ENCODE data around the gene DEXI. TPM values are rescaled to one million over a fixed set of nuclear protein-coding genes. Genes with fewer than 3 reads are reported as not detected.

Gene DEXI
- total RNA-seq, 4 donors from 2014 or later = 83.9 to 184 (median 127) TPM

GRCh38 chr16:10896723-10897122 lies 45.5 kb downstream of the DEXI start:
- no peaks in the 10 kb centered on the region for H3K36me3 ChIP-seq
- no peaks in the 10 kb centered on the region for H3K4me1 ChIP-seq
- H3K9me3 ChIP-seq = no peaks in the 10 kb centered on the region
- H3K27ac ChIP-seq = no peak overlapping the region
- TF ChIP-seq POLR2A (IDR thresholded peaks at IDR 0.05) = no peak
- TF ChIP-seq, protein P1, sequence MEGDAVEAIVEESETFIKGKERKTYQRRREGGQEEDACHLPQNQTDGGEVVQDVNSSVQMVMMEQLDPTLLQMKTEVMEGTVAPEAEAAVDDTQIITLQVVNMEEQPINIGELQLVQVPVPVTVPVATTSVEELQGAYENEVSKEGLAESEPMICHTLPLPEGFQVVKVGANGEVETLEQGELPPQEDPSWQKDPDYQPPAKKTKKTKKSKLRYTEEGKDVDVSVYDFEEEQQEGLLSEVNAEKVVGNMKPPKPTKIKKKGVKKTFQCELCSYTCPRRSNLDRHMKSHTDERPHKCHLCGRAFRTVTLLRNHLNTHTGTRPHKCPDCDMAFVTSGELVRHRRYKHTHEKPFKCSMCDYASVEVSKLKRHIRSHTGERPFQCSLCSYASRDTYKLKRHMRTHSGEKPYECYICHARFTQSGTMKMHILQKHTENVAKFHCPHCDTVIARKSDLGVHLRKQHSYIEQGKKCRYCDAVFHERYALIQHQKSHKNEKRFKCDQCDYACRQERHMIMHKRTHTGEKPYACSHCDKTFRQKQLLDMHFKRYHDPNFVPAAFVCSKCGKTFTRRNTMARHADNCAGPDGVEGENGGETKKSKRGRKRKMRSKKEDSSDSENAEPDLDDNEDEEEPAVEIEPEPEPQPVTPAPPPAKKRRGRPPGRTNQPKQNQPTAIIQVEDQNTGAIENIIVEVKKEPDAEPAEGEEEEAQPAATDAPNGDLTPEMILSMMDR (IDR thresholded peaks at IDR 0.05 in 4 of 5, conservative IDR thresholded peaks at IDR 0.05 in 1 of 5) = no peak
- DNase-seq = no peak
- no peaks in the 10 kb centered on the region for H3K27me3 ChIP-seq
- no peak for ATAC-seq
- no peak overlapping the region for H3K4me3 ChIP-seq
- intact Hi-C loops (cut with DNase I; ENCODE audit: low total_unique reads) (no loop called here), in situ Hi-C loops (cut with MboI; ENCODE audit: low sequenced_read_pairs in 4 of 4) (no loop called here)

GRCh38 chr16:10896165-10896564 lies 46.1 kb downstream of the DEXI start:
- H3K4me1 ChIP-seq = no peaks in the 10 kb centered on the region
- H3K27ac ChIP-seq = no peak overlapping the region

GRCh38 chr16:10895053-10895946 lies 47.0 kb downstream of the DEXI start:
- Histone ChIP-seq H3K4me1 (no peaks in the 10 kb centered on the region), H3K27me3 (no peaks in the 10 kb centered on the region), H3K9me3 (no peaks in the 10 kb centered on the region), H3K27ac (no peak overlapping the region), H3K4me3 (no peak overlapping the region), H3K36me3 (no peaks in the 10 kb centered on the region)
- DNase-seq = no peak
- TF ChIP-seq, protein P1 (IDR thresholded peaks at IDR 0.05 in 4 of 5, conservative IDR thresholded peaks at IDR 0.05 in 1 of 5) = no peak
- TF ChIP-seq POLR2A (IDR thresholded peaks at IDR 0.05) = no peak
- intact Hi-C loops (cut with DNase I; ENCODE audit: low total_unique reads) (no loop called here), in situ Hi-C loops (cut with MboI; ENCODE audit: low sequenced_read_pairs in 4 of 4) (no loop called here)
- ATAC-seq = no peak

More at GRCh38 chr16:10896165-10896564, 46.1 kb downstream of the DEXI start:
- TF ChIP-seq, protein P1 (IDR thresholded peaks at IDR 0.05 in 4 of 5, conservative IDR thresholded peaks at IDR 0.05 in 1 of 5) = no peak
- TF ChIP-seq POLR2A (IDR thresholded peaks at IDR 0.05) = no peak
- no peak for ATAC-seq
- in situ Hi-C loops (cut with MboI; ENCODE audit: low sequenced_read_pairs in 4 of 4) (no loop called here), intact Hi-C loops (cut with DNase I; ENCODE audit: low total_unique reads) (no loop called here)
- DNase-seq = no peak
- H3K36me3 ChIP-seq = no peaks in the 10 kb centered on the region
- H3K27me3 ChIP-seq = no peaks in the 10 kb centered on the region
- no peak overlapping the region for H3K4me3 ChIP-seq
- H3K9me3 ChIP-seq = no peaks in the 10 kb centered on the region

DNA sequence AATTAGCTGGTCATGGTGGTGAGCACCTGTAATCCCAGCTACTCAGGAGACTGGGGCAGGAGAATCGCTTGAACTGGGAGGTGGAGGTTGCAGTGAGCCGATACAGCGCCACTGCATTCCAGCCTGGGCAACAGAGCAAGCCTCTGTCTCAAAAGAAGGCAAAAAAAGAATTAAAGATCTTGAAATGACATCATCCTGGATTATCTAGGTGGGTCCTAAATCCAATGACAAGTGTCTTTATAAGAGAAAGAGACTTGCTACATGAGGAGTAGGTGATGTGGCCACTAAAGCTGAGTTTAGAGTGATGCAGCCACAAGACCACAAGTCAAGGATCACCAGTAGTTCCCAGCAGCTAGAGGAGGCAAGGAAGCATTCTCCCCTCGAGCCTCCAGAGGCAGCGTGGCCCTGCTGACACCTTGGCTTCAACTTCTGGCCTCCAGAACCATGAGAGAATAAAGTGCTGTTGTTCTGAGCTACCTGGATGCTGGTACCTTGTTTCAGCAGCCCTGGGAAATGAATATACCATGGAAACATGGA lies 49.4 kb downstream of the DEXI start:
- in situ Hi-C loops (cut with MboI; ENCODE audit: low sequenced_read_pairs in 4 of 4) = no loop called here
- ATAC-seq = no peak

More for the DNA sequence above, 49.4 kb downstream of the DEXI start:
- intact Hi-C loops (cut with DNase I; ENCODE audit: low total_unique reads) = no loop called here
- Histone ChIP-seq H3K36me3 (no peaks in the 10 kb centered on the region), H3K4me3 (no peak overlapping the region), H3K9me3 (no peaks in the 10 kb centered on the region), H3K27me3 (no peaks in the 10 kb centered on the region), H3K4me1 (no peaks in the 10 kb centered on the region), H3K27ac (no peak overlapping the region)
- TF ChIP-seq, protein P1 (IDR thresholded peaks at IDR 0.05 in 4 of 5, conservative IDR thresholded peaks at IDR 0.05 in 1 of 5) = no peak
- no peak for TF ChIP-seq POLR2A (IDR thresholded peaks at IDR 0.05)
- DNase-seq = no peak
